CD4-positive, alpha-beta T cell treated with Interleukin-17A for 1 hour (primary cell): ENCODE data around the gene CRTC3.
"Not testable (repeated sequence)": the region's sequence is repeated elsewhere in the genome, so short reads cannot be mapped to it uniquely, and the experiment has no call there.

ENCODE experiments used
- DNase-seq: peaks from one replicate; pipeline ENCODE4 v3.0.0-alpha.2; 2020

Gene CRTC3

GRCh38 chr15:90529371-90530249 lies at the start of gene CRTC3:
Gene CRTC3, plus strand, starts transcription at chr15:90529923. Its CDS starts 149 bp downstream, at chr15:90530072.
- DNase-seq, result peak; percentile 61

- DNase-seq, result peak; percentile 48
Observed at GRCh38 chr15:90481023-90481422, 48.7 kb upstream of the CRTC3 start.

GRCh38 chr15:90482124-90483011 lies 47.4 kb upstream of the CRTC3 start:
- DNase-seq, result peak; percentile 54

GRCh38 chr15:90483012-90483307 lies 46.8 kb upstream of the CRTC3 start:
- DNase-seq, result no peak

GRCh38 chr15:90483637-90484036 lies 46.1 kb upstream of the CRTC3 start:
- no peak for DNase-seq

- no peak for DNase-seq
Observed at GRCh38 chr15:90487186-90487585, 42.5 kb upstream of the CRTC3 start.

GRCh38 chr15:90489514-90489913 lies 40.2 kb upstream of the CRTC3 start:
- DNase-seq, result no peak

GRCh38 chr15:90489944-90490343 lies 39.8 kb upstream of the CRTC3 start:
- DNase-seq, result no peak

GRCh38 chr15:90493647-90494046 lies 36.1 kb upstream of the CRTC3 start:
- DNase-seq, result no peak

- no peak for DNase-seq
Observed at GRCh38 chr15:90495067-90495466, 34.7 kb upstream of the CRTC3 start.

- DNase-seq, result no peak
Observed at GRCh38 chr15:90496791-90497190, 32.9 kb upstream of the CRTC3 start.

- DNase-seq, result no peak
Observed at GRCh38 chr15:90497376-90497775, 32.3 kb upstream of the CRTC3 start.

- DNase-seq, result no peak
Observed at GRCh38 chr15:90497912-90498311, 31.8 kb upstream of the CRTC3 start.

GRCh38 chr15:90500171-90500570 lies 29.6 kb upstream of the CRTC3 start:
- no peak for DNase-seq

- no peak for DNase-seq
Observed at GRCh38 chr15:90501898-90502297, 27.8 kb upstream of the CRTC3 start.

GRCh38 chr15:90510781-90511180 lies 18.9 kb upstream of the CRTC3 start:
- not testable (repeated sequence) for DNase-seq

GRCh38 chr15:90511211-90511618 lies 18.5 kb upstream of the CRTC3 start:
- DNase-seq, result peak; percentile 15

GRCh38 chr15:90512276-90512675 lies 17.4 kb upstream of the CRTC3 start:
- DNase-seq, result no peak

GRCh38 chr15:90512981-90513380 lies 16.7 kb upstream of the CRTC3 start:
- DNase-seq, result no peak

GRCh38 chr15:90513448-90513847 lies 16.3 kb upstream of the CRTC3 start:
- no peak for DNase-seq

- not testable (repeated sequence) for DNase-seq
Observed at GRCh38 chr15:90513893-90514292, 15.8 kb upstream of the CRTC3 start.

GRCh38 chr15:90519688-90520087 lies 10.0 kb upstream of the CRTC3 start:
- no peak for DNase-seq

- no peak for DNase-seq
Observed at GRCh38 chr15:90520365-90520764, 9.4 kb upstream of the CRTC3 start.

- DNase-seq, result no peak
Observed at GRCh38 chr15:90523373-90523772, 6.3 kb upstream of the CRTC3 start.
